Stimulated activated CD4-positive, alpha-beta T cell treated with anti-CD3 and anti-CD28 coated beads, Interleukin-15, amount 100 ng/mL, for 48 hours (primary cell): ENCODE data around the gene ATXN10.

Source experiments
- DNase-seq, 2 donors: peaks; one replicate each; pipeline ENCODE4 v3.0.0-alpha.2; 2020; ENCODE audit warnings: low read depth in 2 of 2

Gene ATXN10

GRCh38 chr22:45757936-45758335 is 86.3 kb downstream of the ATXN10 start:
- DNase-seq, result no peak

GRCh38 chr22:45758603-45759002 is 87.0 kb downstream of the ATXN10 start:
- DNase-seq, result no peak

- DNase-seq, result no peak
Observed at GRCh38 chr22:45760682-45761081, 89.0 kb downstream of the ATXN10 start.

- DNase-seq, result no peak
Observed at GRCh38 chr22:45762545-45763235, 91.1 kb downstream of the ATXN10 start.

- no peak for DNase-seq
Observed at GRCh38 chr22:45763236-45763624, 91.6 kb downstream of the ATXN10 start.

GRCh38 chr22:45768490-45768889 is 96.9 kb downstream of the ATXN10 start:
- no peak for DNase-seq

- DNase-seq, result no peak
Observed at GRCh38 chr22:45769569-45770210, 98.1 kb downstream of the ATXN10 start.

GRCh38 chr22:45770506-45770905 is 98.9 kb downstream of the ATXN10 start:
- no peak for DNase-seq

GRCh38 chr22:45771057-45771456 is 99.4 kb downstream of the ATXN10 start:
- DNase-seq, result no peak

- DNase-seq, result no peak
Observed at GRCh38 chr22:45771711-45772110, 100.1 kb downstream of the ATXN10 start.

- DNase-seq, result no peak
Observed at GRCh38 chr22:45772743-45773142, 101.1 kb downstream of the ATXN10 start.

- DNase-seq, result no peak
Observed at GRCh38 chr22:45774001-45774670, 102.5 kb downstream of the ATXN10 start.

GRCh38 chr22:45775062-45775461 is 103.4 kb downstream of the ATXN10 start:
- no peak for DNase-seq

GRCh38 chr22:45775569-45776312 is 104.1 kb downstream of the ATXN10 start:
- DNase-seq, result no peak

GRCh38 chr22:45776313-45776585 is 104.6 kb downstream of the ATXN10 start:
- no peak for DNase-seq

GRCh38 chr22:45777046-45777851 is 105.6 kb downstream of the ATXN10 start:
- no peak for DNase-seq

- DNase-seq, result no peak
Observed at GRCh38 chr22:45777852-45778375, 106.3 kb downstream of the ATXN10 start.

- no peak for DNase-seq
Observed at GRCh38 chr22:45781459-45781858, 109.8 kb downstream of the ATXN10 start.

GRCh38 chr22:45781966-45782365 is 110.3 kb downstream of the ATXN10 start:
- DNase-seq, result no peak

GRCh38 chr22:45783021-45783420 is 111.4 kb downstream of the ATXN10 start:
- no peak for DNase-seq

GRCh38 chr22:45783690-45784089 is 112.1 kb downstream of the ATXN10 start:
- DNase-seq, result no peak
